NB4 (cell line): ENCODE data around the gene ERICH6.

Experiments used
- TF ChIP-seq, protein P1 (sequence below): IDR thresholded peaks from one replicate; pipeline ENCODE4 v1.5.1; 2012; ENCODE audit warnings: low read depth, low read length
- TF ChIP-seq, protein P2 (sequence below): IDR thresholded peaks from 2 replicates; pipeline ENCODE4 v1.6.1; 2011; ENCODE audit warnings: low read depth, low read length

DNA sequence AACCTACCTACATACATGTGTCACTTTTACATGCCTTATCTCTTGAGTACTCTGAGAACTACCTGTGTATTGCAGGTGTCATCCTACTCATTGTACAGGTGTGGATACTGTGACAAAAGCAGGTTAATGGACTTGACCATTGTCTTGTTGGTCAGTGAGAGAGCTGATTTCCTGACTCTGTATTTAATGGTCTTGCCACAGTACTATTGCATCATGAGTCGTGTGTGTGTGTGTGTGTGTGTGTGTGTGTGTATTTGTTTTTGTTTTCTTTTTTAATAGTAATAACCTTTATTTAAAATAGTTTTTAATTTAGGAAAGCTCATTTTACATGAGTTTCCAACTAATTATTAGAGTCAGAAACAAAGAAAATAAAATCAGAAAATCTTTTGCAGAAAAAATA, 92.9 kb downstream of the ERICH6 start:
- TF ChIP-seq, protein P1, sequence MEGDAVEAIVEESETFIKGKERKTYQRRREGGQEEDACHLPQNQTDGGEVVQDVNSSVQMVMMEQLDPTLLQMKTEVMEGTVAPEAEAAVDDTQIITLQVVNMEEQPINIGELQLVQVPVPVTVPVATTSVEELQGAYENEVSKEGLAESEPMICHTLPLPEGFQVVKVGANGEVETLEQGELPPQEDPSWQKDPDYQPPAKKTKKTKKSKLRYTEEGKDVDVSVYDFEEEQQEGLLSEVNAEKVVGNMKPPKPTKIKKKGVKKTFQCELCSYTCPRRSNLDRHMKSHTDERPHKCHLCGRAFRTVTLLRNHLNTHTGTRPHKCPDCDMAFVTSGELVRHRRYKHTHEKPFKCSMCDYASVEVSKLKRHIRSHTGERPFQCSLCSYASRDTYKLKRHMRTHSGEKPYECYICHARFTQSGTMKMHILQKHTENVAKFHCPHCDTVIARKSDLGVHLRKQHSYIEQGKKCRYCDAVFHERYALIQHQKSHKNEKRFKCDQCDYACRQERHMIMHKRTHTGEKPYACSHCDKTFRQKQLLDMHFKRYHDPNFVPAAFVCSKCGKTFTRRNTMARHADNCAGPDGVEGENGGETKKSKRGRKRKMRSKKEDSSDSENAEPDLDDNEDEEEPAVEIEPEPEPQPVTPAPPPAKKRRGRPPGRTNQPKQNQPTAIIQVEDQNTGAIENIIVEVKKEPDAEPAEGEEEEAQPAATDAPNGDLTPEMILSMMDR, result no peak
- TF ChIP-seq, protein P2, sequence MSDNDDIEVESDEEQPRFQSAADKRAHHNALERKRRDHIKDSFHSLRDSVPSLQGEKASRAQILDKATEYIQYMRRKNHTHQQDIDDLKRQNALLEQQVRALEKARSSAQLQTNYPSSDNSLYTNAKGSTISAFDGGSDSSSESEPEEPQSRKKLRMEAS, result no peak
